T-helper 9 cell (primary cell): ENCODE measurements around the gene ADGRG6.
"Not testable (repeated sequence)": the region's sequence is repeated elsewhere in the genome, so short reads cannot be mapped to it uniquely, and the experiment has no call there.

Experiments
- DNase-seq: peaks from one replicate; pipeline ENCODE4 v3.0.0-alpha.2; 2020

Gene ADGRG6

GRCh38 chr6:142414462-142415250, 112.8 kb downstream of the ADGRG6 start:
- no peak for DNase-seq

DNA sequence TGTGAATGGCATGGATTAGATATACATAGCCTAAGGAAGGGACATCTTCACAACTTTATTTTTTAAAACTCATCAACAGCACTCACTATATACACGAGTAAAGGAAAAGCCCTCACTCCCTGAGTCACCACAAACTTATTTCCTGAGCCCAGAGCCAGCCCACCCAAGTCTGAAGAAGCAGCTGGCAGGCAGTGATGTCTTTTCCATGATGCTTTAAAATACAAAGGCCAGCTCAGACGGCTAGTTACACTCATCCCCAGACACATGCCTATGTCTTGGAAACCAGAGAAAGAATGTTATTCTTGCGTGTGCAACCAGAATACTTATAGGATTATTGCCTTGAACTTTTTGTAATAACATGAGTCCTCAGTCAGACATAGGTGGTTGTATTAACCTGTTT, 114.4 kb downstream of the ADGRG6 start:
- no peak for DNase-seq

GRCh38 chr6:142416686-142417085, 114.9 kb downstream of the ADGRG6 start:
- DNase-seq, result no peak

- no peak for DNase-seq
These were observed 115.5 kb downstream of the ADGRG6 start for GRCh38 chr6:142417331-142417750.

- no peak for DNase-seq
These were observed 117.3 kb downstream of the ADGRG6 start for GRCh38 chr6:142419071-142419470.

DNA sequence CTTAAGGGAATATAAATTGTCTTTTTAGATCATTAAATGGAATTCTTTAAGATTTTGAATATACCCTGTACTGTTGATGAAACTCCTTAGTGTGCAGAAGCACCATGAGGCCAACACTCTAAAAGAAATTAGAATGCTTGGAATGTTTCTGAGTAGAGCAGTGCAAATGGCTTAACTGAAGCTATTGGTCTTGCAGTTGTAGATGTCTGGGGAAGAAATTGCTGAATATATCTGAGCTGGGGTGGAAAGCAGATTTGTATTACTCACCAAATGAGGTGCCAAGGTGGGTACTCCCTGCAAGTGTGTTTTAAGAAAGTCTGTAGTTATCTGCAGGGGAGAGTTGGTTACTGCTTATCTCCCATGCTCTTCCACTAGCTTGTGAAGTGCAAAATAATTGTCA, 119.0 kb downstream of the ADGRG6 start:
- DNase-seq, result no peak

DNA sequence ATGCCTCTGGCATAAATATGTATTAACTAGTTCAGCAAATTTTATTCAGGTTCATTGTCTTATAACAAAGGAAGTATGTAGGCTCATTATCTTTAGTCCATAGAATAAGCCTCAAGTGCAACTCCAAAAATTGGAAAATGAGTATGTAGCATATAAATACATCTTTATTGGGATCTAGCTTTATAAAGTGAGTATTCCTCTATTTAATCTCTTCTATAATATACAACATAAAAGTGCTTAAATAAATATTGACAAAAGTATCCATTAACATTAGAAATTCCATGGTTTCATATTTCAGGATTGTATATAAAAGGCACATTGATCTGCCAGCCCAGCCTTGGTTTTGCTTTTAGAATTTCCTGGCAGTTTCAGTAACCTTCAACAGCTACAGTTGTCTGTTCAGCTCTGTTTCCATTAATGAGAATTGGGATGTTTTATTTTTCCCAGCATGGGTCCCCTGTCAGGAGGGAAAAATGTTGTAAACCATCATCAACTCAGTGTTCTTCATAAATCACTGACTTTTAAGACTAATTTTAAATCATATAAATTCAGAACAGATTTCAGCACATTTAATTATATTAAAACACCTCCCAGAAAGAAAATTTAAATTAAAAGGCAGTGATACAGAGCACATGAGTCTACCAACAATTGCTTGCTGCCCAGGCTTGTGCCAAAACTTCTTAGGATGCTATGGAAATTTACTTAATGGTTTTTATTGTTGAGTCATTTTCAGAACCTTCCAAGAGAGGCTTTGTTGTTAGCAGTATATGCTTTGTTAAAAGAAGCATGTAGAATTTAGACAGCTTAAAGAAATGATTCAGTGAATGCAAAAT, 119.7 kb downstream of the ADGRG6 start:
- no peak for DNase-seq

- not testable (repeated sequence) for DNase-seq
These were observed 124.8 kb downstream of the ADGRG6 start for GRCh38 chr6:142426444-142427132.

- DNase-seq, result not testable (repeated sequence)
These were observed 126.7 kb downstream of the ADGRG6 start for GRCh38 chr6:142428468-142428867.

GRCh38 chr6:142429195-142429594, 127.4 kb downstream of the ADGRG6 start:
- DNase-seq, result no peak

DNA sequence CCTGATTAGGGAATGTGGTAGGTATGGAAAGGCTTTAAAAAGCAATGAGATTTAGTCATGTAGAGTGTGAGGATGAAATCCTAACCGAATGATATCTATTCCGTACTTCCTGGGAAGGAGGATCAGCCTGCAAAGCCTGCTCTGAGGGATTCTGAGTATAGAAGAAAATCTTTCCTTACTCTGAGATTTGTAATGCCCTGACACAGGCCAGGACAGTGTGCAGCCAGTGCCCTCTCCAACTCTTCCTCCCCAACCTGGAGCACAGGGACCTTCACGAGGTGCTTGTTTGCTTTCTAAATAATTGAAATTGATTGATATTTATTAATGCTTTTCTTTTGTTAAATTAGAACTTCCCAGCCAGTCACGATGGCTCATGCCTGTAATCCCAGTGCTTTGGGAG, 131.6 kb downstream of the ADGRG6 start:
- no peak for DNase-seq

- no peak for DNase-seq
These were observed 137.1 kb downstream of the ADGRG6 start for GRCh38 chr6:142438898-142439297.

DNA sequence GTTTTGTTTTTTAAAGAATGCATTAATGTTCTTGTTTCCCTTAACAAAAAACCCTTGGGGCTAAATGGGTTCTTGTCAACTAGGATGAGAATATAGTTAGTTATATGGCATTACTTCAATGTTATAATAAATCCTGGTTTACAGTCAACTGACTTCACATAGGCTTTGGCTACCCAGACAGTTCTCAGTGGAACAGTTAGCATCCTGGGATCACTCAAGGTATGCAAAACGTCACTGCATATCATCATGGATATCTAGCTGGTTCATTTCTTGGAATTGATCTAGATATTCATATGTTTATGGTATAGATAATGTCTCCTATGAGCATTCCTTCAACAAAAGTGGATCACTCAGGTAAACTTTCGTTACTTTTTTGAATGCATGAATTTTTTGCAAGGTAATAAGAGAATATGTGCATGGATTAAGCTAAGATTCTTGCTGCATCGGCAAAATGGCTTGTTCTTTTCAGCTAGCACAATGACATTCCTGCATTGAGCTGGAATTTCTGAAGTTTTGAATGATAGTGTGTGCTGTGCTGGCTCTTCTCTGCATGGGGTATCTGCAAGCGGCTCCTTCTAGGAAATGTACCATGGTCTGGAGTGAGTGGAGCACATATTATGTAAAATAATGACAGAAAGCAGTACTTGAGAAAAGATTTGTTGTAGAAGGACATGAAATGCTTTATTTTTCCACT, 138.9 kb downstream of the ADGRG6 start:
- DNase-seq, result no peak

DNA sequence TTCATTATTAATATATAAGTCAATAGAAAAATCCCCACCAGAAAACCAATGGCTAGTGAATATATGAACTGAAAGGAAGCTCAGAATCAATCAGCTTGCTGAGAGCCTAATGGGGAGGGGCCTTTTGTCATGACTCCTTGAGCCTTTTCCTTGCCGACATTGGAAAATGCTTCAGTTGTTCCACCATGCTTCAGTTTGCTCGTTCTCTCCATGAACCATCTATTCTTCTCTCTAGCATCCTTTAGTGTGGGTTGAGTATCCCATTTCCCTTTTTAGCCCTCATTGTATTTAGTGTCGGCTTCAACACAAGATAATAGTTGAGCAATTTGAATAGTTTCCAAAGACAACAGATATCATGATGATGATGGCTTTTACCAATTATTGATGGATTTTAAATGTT, 139.9 kb downstream of the ADGRG6 start:
- DNase-seq, result no peak

- no peak for DNase-seq
These were observed 141.3 kb downstream of the ADGRG6 start for GRCh38 chr6:142443102-142443501.

DNA sequence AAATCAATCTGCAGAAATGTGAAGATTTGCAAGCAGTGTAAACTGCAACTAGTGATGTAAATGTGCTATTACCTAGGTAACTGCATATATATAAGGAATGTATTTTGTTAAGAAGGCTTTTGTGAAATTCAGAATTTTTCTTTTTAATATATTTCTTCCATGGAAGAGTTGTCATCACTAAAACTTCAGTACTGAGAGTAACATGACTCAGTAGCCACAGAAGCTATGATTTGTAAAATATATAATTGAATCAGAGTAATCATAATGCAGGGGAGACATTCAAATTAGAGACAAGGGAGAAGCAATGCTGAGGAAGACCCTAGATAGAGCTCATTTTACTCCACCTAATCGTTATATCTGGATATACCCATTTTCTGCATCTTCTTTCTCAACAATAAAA, 141.7 kb downstream of the ADGRG6 start:
- DNase-seq, result no peak

GRCh38 chr6:142444376-142444775, 142.6 kb downstream of the ADGRG6 start:
- DNase-seq, result no peak

- no peak for DNase-seq
These were observed 143.1 kb downstream of the ADGRG6 start for GRCh38 chr6:142444881-142445301.

- DNase-seq, result no peak
These were observed 144.4 kb downstream of the ADGRG6 start for GRCh38 chr6:142446168-142446567.

DNA sequence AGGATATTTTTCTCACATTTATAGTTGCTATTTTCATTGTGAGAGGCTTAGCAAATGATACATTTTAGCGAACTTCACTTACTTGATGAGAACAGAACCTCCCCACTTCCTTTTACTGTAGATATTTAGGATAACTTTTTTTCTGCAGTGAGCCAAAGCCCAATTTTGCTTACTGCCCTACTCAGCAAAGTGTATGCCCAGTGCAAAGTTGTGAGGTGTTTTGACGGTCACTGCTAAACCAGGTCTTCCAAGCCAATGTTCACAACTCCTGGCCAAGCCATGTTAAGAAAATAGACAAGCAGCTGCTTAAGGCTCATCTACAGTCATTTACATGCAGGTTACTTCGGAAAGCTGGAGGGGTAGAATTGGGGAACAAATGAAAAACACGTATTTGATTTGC, 144.8 kb downstream of the ADGRG6 start:
- no peak for DNase-seq

DNA sequence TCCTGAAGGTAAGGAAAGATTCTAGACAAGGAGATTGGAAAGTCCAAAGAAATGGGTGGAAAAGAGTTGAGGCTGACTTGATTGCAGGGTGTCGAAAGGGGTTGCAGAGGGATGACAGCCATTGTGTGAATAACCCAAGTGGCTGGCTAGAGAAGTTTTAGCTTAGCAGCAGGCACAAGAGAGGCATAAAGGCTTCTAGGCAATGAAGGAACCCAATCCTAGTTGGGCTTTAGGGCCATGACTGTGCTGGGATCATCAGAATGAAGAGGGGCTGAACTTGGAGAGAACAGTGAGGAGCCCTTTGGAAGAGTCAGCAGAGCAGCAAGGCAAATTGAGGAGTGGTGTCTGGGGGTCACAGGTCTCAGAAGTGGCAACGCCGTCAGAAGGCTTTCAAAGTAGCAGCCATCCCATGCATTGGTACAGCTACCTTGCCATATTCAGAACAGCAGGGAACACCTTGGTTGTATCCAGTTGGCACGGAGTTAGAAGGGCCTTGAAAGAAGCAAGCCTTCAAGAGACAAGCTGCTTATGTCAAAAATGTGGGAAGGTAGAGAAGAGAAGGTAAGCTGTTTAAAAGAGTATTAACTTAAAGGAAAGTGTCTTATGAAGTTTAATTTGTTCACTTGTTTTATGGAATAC, 146.4 kb downstream of the ADGRG6 start:
- no peak for DNase-seq

GRCh38 chr6:142450856-142451255, 149.0 kb downstream of the ADGRG6 start:
- not testable (repeated sequence) for DNase-seq
